ENCODE data around the gene AEN.

The AEN gene

GRCh38 chr15:88590759-88591158 lies 30.4 kb upstream of the AEN start:
- no peak overlapping the region for H3K4me3 ChIP-seq (ENCODE audit: low read depth, low read length)
- TF ChIP-seq CTCF (IDR thresholded peaks at IDR 0.05; ENCODE audit: low read depth, low read length): no peak

- TF ChIP-seq CTCF (IDR thresholded peaks at IDR 0.05; ENCODE audit: low read depth, low read length): no peak
- no peak overlapping the region for H3K4me3 ChIP-seq (ENCODE audit: low read depth, low read length)
These were observed 29.8 kb upstream of the AEN start for GRCh38 chr15:88591384-88591783.

GRCh38 chr15:88603885-88604284 lies 17.3 kb upstream of the AEN start:
- TF ChIP-seq CTCF (IDR thresholded peaks at IDR 0.05; ENCODE audit: low read depth, low read length): no peak
- no peak overlapping the region for H3K4me3 ChIP-seq (ENCODE audit: low read depth, low read length)

GRCh38 chr15:88604381-88605188 lies 16.6 kb upstream of the AEN start:
- H3K4me3 ChIP-seq (ENCODE audit: low read depth, low read length): no peak overlapping the region
- TF ChIP-seq CTCF (IDR thresholded peaks at IDR 0.05; ENCODE audit: low read depth, low read length): no peak

GRCh38 chr15:88605189-88606069 lies 15.7 kb upstream of the AEN start:
- no peak for TF ChIP-seq CTCF (IDR thresholded peaks at IDR 0.05; ENCODE audit: low read depth, low read length)
- H3K4me3 ChIP-seq (ENCODE audit: low read depth, low read length): no peak overlapping the region

- no peak for TF ChIP-seq CTCF (IDR thresholded peaks at IDR 0.05; ENCODE audit: low read depth, low read length)
- no peak overlapping the region for H3K4me3 ChIP-seq (ENCODE audit: low read depth, low read length)
These were observed 14.9 kb upstream of the AEN start for GRCh38 chr15:88606070-88606794.
